ENCODE results near the gene FZR1.

DNA sequence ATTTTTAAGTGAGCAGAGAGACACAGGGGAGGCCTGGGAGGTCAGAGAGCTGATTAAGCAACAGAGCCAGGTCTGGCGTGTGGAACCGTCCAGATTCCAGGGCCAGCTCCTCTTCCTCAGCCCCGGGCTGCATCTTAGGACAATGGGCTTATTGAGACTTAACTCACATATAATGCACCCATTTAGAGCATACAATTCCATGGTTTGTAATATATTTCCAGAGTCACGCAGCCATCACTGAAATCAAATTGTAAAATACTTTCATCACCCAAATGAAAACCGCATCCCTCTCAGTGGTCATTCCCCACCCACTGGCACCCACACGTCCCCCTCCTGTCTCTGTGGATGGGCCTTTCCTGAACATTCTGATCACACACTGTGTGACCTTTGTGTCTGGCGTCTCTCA, 64.5 kb downstream of the FZR1 start:
- TF ChIP-seq SIN3A (IDR thresholded peaks at IDR 0.05; ENCODE audit: borderline replicate concordance in 2 of 2, control insufficient read depth in 1 of 2, low read depth in 2 of 2, low read length in 2 of 2), result no peak
- TF ChIP-seq, protein P1, sequence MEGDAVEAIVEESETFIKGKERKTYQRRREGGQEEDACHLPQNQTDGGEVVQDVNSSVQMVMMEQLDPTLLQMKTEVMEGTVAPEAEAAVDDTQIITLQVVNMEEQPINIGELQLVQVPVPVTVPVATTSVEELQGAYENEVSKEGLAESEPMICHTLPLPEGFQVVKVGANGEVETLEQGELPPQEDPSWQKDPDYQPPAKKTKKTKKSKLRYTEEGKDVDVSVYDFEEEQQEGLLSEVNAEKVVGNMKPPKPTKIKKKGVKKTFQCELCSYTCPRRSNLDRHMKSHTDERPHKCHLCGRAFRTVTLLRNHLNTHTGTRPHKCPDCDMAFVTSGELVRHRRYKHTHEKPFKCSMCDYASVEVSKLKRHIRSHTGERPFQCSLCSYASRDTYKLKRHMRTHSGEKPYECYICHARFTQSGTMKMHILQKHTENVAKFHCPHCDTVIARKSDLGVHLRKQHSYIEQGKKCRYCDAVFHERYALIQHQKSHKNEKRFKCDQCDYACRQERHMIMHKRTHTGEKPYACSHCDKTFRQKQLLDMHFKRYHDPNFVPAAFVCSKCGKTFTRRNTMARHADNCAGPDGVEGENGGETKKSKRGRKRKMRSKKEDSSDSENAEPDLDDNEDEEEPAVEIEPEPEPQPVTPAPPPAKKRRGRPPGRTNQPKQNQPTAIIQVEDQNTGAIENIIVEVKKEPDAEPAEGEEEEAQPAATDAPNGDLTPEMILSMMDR (IDR thresholded peaks at IDR 0.05 in 2 of 3, conservative IDR thresholded peaks at IDR 0.05 in 1 of 3; ENCODE audit: insufficient read depth in 2 of 3, low read depth in 1 of 3, low read length in 3 of 3), result no peak
- no peak for TF ChIP-seq TEAD1 (CRISPR knock-in tag; IDR thresholded peaks at IDR 0.05)
- no peak for TF ChIP-seq HCFC1 (IDR thresholded peaks at IDR 0.05; ENCODE audit: low read depth, low read length)
- no peak for TF ChIP-seq SMC3 (conservative IDR thresholded peaks at IDR 0.05; ENCODE audit: insufficient read depth, low read depth, low read length)
